Measurements from ENCODE around the gene ACTA2. TPM values are rescaled to one million over a fixed set of nuclear protein-coding genes. Genes with fewer than 3 reads are reported as not detected.
A peak's percentile ranks its signal among the peaks of the same experiment; 100 is the strongest.

ACTA2 gene
- total RNA-seq, 2 donors from 2014 or later: not detected

DNA sequence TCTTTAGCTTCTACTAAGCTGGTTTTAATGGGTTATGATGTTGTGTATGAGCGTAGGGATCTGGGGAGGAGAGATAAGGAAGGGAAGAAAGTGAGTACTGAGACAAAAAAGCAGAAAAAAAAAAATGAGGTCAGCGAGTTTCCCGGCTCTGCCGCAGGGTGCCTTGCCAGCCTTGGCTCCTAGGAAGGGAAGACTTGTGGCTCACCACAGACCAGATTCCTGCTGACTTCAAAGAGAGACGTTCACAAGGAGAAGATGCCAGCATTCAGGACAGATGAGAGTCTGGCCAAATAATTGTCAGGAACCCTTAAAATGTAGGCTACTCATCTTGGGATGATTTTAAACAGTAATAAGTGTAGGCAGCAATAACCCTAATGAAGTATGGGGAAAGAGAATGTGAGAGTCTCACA lies 26.6 kb upstream of the ACTA2 start:
- peaks cover 12% of the 10 kb centered on the region for H3K4me1 Mint-ChIP-seq
- TF ChIP-seq, protein P1, sequence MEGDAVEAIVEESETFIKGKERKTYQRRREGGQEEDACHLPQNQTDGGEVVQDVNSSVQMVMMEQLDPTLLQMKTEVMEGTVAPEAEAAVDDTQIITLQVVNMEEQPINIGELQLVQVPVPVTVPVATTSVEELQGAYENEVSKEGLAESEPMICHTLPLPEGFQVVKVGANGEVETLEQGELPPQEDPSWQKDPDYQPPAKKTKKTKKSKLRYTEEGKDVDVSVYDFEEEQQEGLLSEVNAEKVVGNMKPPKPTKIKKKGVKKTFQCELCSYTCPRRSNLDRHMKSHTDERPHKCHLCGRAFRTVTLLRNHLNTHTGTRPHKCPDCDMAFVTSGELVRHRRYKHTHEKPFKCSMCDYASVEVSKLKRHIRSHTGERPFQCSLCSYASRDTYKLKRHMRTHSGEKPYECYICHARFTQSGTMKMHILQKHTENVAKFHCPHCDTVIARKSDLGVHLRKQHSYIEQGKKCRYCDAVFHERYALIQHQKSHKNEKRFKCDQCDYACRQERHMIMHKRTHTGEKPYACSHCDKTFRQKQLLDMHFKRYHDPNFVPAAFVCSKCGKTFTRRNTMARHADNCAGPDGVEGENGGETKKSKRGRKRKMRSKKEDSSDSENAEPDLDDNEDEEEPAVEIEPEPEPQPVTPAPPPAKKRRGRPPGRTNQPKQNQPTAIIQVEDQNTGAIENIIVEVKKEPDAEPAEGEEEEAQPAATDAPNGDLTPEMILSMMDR (conservative IDR thresholded peaks at IDR 0.05): no peak
- H3K27me3 ChIP-seq (ENCODE audit: control insufficient read depth, insufficient read depth, low read length, poor library complexity, severe bottlenecking): no peaks in the 10 kb centered on the region
- no peak overlapping the region for H3K9ac ChIP-seq (ENCODE audit: extremely low read depth, low read length, poor library complexity, severe bottlenecking)
- no peaks in the 10 kb centered on the region for H3K9me3 Mint-ChIP-seq
- no peaks in the 10 kb centered on the region for H3K36me3 Mint-ChIP-seq (ENCODE audit: low read depth)
- peak; percentile 66 for DNase-seq
- no peaks in the 10 kb centered on the region for H3K27me3 Mint-ChIP-seq (ENCODE audit: insufficient read depth)
- H3K27ac ChIP-seq (ENCODE audit: low read depth, low read length): no peak overlapping the region
- 30 to 46% methylated on average over 5 of the region's 5 CpGs for WGBS, 2 experiments (ENCODE audit: insufficient coverage in 1 of 2, insufficient read length in 1 of 2)
- no peaks in the 10 kb centered on the region for H3K36me3 ChIP-seq (ENCODE audit: control insufficient read depth, insufficient read depth, low read length)
- peaks cover 3% of the 10 kb centered on the region for H3K4me1 ChIP-seq (ENCODE audit: control insufficient read depth, insufficient read depth, low read length)
- no peak overlapping the region for H3K27ac Mint-ChIP-seq
- no peak overlapping the region for H3K4me3 ChIP-seq (ENCODE audit: low read length)
- H3K9me3 ChIP-seq (ENCODE audit: control insufficient read depth, low read length): no peaks in the 10 kb centered on the region
- H3K4me3 Mint-ChIP-seq: no peak overlapping the region

DNA sequence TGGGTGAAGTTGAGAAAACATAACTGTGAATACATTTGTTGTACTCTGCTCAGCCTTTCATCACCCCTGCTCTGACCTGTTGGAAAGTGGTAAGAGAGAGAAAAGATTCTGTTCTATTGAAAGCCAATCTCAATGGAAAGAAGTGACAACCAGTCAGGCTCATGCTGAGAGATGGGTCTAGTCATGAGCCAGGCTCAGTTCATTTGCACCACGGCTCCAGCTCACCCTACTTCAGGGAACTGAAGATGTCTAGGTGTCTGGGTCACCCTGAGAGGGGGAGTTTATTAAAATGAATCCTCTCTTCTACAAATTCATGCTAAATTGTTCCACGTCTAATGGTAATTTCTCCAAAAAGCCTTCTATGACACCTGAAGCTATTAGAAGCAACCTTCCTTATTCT lies 25.9 kb upstream of the ACTA2 start:
- Histone ChIP-seq H3K27me3 (ENCODE audit: control insufficient read depth, insufficient read depth, low read length, poor library complexity, severe bottlenecking) (no peaks in the 10 kb centered on the region), H3K9ac (ENCODE audit: extremely low read depth, low read length, poor library complexity, severe bottlenecking) (no peak overlapping the region), H3K27ac (ENCODE audit: low read depth, low read length) (no peak overlapping the region), H3K36me3 (ENCODE audit: control insufficient read depth, insufficient read depth, low read length) (no peaks in the 10 kb centered on the region), H3K9me3 (ENCODE audit: control insufficient read depth, low read length) (no peaks in the 10 kb centered on the region), H3K4me3 (ENCODE audit: low read length) (no peak overlapping the region), H3K4me1 (ENCODE audit: control insufficient read depth, insufficient read depth, low read length) (peaks cover 3% of the 10 kb centered on the region)
- DNase-seq: no peak
- TF ChIP-seq, protein P1 (conservative IDR thresholded peaks at IDR 0.05): no peak
- Mint-ChIP-seq H3K4me1 (peaks cover 7% of the 10 kb centered on the region), H3K27ac (no peak overlapping the region), H3K9me3 (no peaks in the 10 kb centered on the region), H3K27me3 (ENCODE audit: insufficient read depth) (no peaks in the 10 kb centered on the region), H3K4me3 (no peak overlapping the region), H3K36me3 (ENCODE audit: low read depth) (no peaks in the 10 kb centered on the region)
- WGBS, 2 experiments (ENCODE audit: insufficient coverage in 1 of 2, insufficient read length in 1 of 2): 95% methylated on average over 2 of the region's 2 CpGs; no CpG with 5 or more reads in 1 of the 2 experiments

DNA sequence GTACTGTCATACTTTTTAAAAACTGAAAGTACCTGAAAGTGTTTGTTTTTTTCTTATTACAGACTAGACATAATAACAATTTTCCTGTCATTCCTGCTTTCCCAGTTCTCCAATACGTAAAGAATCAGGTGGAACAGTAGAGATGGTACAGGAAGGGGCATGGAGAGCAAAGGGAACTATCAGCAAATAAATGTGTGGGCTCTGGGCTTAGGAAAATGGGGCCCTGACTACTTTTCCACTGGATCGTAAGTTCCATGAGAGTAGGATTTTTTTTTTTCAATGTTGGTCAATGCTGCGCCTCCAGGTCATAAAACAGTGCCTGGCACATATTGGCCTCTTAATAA lies 22.8 kb upstream of the ACTA2 start:
- no peak for DNase-seq
- Histone ChIP-seq H3K36me3 (ENCODE audit: control insufficient read depth, insufficient read depth, low read length) (no peaks in the 10 kb centered on the region), H3K9ac (ENCODE audit: extremely low read depth, low read length, poor library complexity, severe bottlenecking) (no peak overlapping the region), H3K4me1 (ENCODE audit: control insufficient read depth, insufficient read depth, low read length) (no peaks in the 10 kb centered on the region), H3K4me3 (ENCODE audit: low read length) (no peak overlapping the region), H3K27ac (ENCODE audit: low read depth, low read length) (no peak overlapping the region), H3K27me3 (ENCODE audit: control insufficient read depth, insufficient read depth, low read length, poor library complexity, severe bottlenecking) (no peaks in the 10 kb centered on the region), H3K9me3 (ENCODE audit: control insufficient read depth, low read length) (no peaks in the 10 kb centered on the region)
- Mint-ChIP-seq H3K27ac (no peak overlapping the region), H3K4me3 (no peak overlapping the region), H3K4me1 (peaks cover 3% of the 10 kb centered on the region), H3K9me3 (no peaks in the 10 kb centered on the region), H3K27me3 (ENCODE audit: insufficient read depth) (no peaks in the 10 kb centered on the region), H3K36me3 (ENCODE audit: low read depth) (no peaks in the 10 kb centered on the region)
- TF ChIP-seq, protein P1 (conservative IDR thresholded peaks at IDR 0.05): no peak
- WGBS, 2 experiments (ENCODE audit: insufficient coverage in 1 of 2, insufficient read length in 1 of 2): 95 to 100% methylated on average over 2 to 3 of the region's 3 CpGs

Data from endodermal cell (in vitro differentiated cells).